SU-DHL-6 (cell line): ENCODE data around the gene CISD1.

Experiments used
- CTCF ChIP-seq: fragments of 200-600 bp; sonication (generic); IDR thresholded peaks from one replicate; pipeline ENCODE4 v1.5.1; 2017; ENCODE audit warnings: antibody characterized with exemption, mild to moderate bottlenecking, low read length, moderate library complexity; ENCODE audit not compliant: insufficient read depth, poor library complexity, severe bottlenecking
- EZH2phosphoT487 ChIP-seq: fragments of 200-600 bp; sonication (generic), shearing (Covaris generic); conservative IDR thresholded peaks from 2 replicates; pipeline ENCODE4 v1.6.1; 2018; ENCODE audit warnings: mild to moderate bottlenecking, antibody characterized with exemption, low read length, moderate library complexity, mixed read lengths

- no peak for TF ChIP-seq CTCF
- TF ChIP-seq EZH2phosphoT487, result no peak
Measured at GRCh38 chr10:58322835-58323209, 53.9 kb downstream of the CISD1 start.
